Activated CD8-positive, alpha-beta memory T cell treated with anti-CD3 and anti-CD28 coated beads for 4 hours (primary cell): ENCODE data around the gene COL18A1.

Source experiments
- DNase-seq, 2 donors: peaks; one replicate each; pipeline ENCODE4 v3.0.0-alpha.2; 2020; ENCODE audit warnings: low read depth in 2 of 2

COL18A1 gene

GRCh38 chr21:45455674-45456583 is 51.0 kb downstream of the COL18A1 start:
- DNase-seq: no peak

GRCh38 chr21:45456584-45457160 is 51.7 kb downstream of the COL18A1 start:
- DNase-seq: no peak

GRCh38 chr21:45457161-45457831 is 52.3 kb downstream of the COL18A1 start:
- DNase-seq: no peak

GRCh38 chr21:45457832-45458172 is 52.8 kb downstream of the COL18A1 start:
- no peak for DNase-seq

- DNase-seq: no peak
Observed at GRCh38 chr21:45458281-45459170, 53.6 kb downstream of the COL18A1 start.

- DNase-seq: no peak
Observed at GRCh38 chr21:45459171-45460010, 54.4 kb downstream of the COL18A1 start.

DNA sequence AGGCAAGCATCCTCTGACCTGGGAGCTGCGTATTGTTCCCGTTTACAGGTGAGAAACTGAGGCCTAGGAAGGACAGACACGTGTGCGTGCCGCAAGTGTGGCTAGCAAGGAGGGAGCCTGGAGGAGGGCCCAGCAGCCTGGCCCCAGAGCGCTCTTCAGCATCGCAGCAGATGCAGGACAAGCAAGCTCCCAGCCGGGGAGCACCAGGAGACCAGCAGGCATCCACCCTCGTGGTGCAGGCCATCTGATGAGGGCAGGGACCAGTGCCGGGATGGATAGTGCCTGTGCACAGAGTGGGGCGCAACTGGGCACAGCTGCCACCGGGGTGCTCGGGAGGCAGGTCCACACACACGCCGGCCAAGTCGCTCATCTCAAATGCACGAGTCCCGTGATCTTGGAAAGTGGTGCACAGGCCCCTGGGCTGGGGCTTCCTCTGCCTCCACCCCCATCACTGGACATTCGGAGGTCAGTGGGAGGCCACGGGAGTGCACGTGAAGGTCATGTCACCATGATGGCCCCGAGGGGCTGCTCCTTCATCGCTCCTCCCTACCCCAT is 55.1 kb downstream of the COL18A1 start:
- no peak for DNase-seq

DNA sequence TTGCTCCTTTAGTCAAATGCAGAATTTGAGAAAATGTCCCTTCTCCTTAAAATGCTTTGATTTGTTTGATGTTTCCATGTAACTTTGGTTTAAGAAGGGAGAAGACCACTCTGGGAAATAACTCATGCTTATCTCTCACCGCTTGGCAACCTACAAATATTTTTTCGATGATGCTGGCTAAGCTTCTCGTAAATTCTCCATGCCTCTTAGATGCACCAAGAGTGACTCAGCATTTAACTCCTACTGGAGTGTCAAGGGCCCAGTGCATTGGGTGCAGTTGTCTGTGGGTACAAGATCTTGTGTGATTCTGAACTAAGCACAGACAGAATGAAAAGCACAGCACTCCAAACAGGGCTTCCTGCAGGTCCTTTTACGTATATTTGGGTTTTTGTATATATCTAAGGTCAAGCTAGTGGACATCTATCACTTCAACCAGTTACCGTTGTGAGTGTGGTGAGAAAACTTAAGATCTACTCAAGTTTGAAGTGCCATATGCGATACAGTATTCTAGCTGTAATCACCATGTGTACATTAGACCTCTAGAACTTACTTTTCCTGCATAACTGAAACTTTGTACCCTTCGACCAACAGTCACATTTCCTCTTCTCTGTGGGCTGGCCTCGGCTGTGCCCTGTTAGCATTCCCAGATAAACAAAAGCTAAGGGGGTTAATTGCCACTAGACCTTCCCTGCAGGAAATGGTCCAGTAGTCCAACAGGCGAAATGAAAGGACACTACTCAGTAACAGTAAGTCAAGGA is 55.8 kb downstream of the COL18A1 start:
- DNase-seq: no peak

DNA sequence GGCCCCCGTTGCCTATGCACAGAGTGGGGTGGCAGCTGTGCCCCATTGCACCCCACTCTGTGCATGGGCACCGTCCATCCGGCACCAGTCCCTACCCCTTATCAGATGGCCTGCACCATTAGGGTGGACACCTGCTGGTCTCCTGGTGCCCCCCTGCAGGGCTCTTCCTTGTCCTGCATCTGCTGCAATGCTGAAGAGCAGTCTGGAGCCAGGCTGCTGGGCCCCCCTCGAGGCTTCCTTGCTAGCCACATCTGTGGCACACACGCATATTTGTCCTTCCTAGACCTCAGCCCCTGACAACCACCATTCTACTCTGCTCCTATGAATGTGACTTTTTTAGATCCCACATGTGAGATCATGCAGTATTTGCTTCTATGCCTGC is 56.4 kb downstream of the COL18A1 start:
- DNase-seq: no peak

DNA sequence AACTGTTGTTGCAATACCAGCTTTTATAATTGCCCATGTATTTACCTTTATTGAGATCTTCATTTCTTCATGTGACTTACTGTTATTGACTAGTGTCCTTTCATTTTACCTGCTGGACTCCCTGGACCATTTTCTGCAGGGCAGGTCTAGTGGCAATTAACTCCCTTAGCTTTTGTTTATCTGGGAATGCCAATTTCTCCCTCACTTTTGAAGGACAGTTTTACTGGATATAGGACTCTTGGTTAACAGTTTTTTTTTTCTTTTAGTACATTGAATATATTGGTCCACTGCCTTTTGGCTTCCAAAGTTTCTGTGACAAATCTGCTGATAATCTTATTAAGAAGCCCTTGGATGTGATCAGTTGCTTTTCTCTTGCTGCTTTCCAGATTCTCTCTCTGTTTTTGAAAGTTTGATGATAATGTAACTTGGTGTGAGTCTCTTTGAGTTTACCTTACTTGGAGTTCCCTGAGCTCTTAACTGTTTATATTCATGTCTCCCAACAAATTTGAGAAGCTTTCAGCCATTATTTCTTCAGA is 56.9 kb downstream of the COL18A1 start:
- DNase-seq: no peak

DNA sequence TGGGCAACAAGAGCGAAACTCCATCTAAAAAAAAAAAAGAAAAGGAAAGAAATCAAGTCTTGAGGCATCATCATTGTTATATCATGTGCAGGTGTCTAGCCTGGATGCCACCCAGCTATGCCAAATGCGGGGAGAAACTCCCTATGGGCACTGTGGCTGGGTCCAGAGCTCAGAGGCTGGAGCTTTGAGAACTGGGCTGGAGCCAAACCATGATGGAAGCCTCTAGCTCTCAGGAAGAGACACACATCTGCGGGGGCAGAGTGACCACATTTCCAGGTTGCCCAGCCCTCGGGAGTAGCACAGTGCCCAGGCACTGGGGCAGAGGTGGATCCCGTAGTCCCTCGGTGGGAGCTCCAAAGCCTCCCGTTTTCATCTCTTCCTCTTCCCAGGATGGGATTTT is 58.9 kb downstream of the COL18A1 start:
- DNase-seq: no peak

DNA sequence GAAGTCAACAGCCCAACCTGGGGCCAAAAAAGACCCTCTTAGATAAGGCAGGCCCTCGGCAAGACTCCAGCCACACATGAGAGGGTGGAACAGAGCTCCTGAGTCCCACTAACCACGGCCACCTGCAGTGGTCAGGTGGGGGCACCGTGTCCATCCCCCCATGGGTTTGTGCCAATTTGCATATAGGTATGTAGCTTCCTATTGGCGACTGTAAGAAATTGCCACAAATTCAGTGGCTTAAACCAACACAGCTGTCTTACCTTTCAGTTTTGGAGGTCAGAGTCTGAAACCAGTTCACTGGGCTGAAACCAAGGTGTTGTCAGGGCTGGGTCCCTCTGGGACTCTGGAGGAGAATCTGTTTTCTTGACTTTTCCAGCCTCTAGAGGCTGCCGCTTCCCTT is 59.3 kb downstream of the COL18A1 start:
- DNase-seq: no peak

DNA sequence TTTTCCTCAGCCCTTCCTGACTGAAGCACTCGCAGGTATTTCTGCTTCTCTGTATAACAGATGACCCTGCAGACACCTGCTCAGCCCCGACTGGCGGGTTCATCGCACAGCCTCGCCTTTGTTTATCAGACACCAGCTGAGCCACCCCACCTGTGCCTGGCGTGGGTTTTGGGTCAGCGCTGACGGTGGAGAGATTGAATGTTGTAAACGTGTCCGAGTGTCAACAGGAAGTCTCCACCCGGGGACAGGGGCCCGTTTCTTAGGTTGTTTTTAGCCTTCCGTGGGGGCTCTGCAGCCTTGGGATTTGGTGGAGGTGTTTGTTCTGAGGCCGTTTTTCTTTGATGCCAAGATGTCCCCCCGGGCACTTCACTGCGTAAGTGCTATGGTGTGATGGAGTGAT is 60.1 kb downstream of the COL18A1 start:
- DNase-seq: no peak

DNA sequence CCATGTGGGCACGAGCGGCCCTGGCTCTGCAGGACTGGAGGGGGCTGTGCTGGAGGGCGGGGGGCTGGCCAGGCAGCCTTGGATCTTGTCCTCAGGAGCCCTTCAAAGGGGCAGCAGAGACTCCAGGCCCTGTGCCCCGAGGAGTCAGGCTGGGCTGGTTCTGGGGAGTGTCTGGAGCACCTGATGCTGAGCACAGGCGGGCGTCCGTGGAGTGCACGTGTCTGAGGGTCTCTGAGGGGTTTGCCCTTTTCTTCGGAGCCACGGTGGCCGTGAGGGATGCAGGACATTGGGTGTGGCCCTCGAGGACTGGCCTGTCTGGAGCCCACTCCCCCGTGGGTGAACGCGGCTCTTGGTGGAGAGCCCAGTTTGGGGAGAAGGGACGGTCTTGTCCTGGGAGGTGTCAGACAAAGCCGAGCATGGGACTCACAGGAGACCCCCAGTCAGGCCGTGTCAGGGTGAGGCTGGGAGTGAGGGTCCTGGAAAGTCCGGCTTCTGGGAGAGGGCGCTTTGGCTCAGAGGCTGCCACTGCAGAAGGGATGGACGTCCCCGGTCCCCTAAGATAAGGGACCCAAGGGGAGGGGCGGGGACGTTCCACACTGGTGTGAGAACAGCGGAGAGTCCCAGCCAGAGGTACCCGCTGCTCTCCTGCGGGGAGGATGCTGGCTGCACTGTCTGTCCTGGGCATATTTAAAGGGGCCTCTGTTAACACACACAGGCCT is 60.8 kb downstream of the COL18A1 start:
- no peak for DNase-seq

GRCh38 chr21:45466330-45467220 is 61.6 kb downstream of the COL18A1 start:
- no peak for DNase-seq

GRCh38 chr21:45467221-45467779 is 62.3 kb downstream of the COL18A1 start:
- DNase-seq: no peak
